Stimulated activated CD4-positive, alpha-beta T cell treated with anti-CD3 and anti-CD28 coated beads, Interleukin-4, amount 100 ng/mL, for 4 hours (primary cell): Measurements from ENCODE around the gene CMTM3.
"Not testable (repeated sequence)": the region's sequence is repeated elsewhere in the genome, so short reads cannot be mapped to it uniquely, and the experiment has no call there.

Experiments used
- DNase-seq, 2 experiments: peaks; one replicate each; pipeline ENCODE4 v3.0.0-alpha.2; 2020

The CMTM3 gene

GRCh38 chr16:66585481-66586239 lies 18.8 kb upstream of the CMTM3 start:
- DNase-seq, result no peak

GRCh38 chr16:66587881-66588600 lies 16.5 kb upstream of the CMTM3 start:
- DNase-seq, result no peak

DNA sequence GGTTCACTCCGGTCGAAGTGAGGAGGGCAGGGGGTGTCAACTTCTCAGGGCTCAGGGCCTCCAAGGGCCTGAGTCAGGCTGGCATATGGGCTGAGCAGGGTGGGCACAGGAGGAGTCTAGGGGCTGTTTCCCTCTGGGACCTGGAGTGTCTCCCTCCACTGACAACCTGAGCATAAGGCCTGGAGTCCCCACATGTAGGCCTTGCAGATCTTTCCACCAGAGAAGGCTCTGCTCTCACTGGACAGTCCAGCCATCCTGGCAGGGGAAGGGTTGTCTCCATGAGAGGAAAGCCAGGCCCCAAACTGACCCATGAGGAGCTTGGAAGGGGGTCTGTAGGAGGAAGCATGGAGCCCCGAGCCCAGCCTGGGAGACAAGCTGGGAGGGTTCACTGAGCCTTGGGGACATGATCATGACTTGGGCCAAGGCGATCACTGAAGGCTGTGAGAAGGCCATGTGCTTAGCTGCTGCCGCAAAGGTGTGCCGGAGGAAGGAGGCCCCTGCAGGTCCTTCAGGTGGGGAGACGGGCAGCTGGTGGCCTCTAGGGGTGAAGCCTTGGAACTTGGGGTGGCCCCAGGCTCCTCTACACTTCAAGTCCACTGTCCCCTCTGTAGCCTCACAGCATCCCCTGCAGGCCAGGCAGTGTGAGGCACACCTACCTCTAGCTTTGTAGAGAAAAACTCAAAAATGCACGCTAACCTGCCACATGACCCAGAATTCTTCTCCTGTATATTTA lies 15.4 kb upstream of the CMTM3 start:
- peak in 1 of 2 experiments; percentile 62 for DNase-seq

DNA sequence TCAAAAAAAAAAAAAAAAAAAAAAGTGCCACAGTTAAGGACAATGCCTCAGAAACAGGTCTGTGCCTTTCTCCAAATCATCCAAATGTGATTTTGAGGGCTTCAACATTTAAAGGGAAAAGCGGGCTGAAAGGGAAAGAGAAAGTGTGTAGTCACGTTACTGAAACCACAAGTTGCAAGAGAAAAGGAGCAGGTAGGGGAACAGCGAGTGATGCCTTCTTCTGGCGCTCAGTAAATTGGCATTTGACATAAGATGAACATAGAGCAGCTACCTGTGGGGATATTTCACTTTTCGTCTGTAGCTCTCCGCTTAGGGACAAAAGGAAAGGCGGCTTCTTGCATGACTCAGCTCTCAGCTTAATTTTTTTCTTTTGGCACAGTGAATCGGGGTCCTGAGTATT lies 14.2 kb upstream of the CMTM3 start:
- peak in 1 of 2 experiments; percentile 32 for DNase-seq

- no peak for DNase-seq
Observed at GRCh38 chr16:66591018-66591417, 13.5 kb upstream of the CMTM3 start.

DNA sequence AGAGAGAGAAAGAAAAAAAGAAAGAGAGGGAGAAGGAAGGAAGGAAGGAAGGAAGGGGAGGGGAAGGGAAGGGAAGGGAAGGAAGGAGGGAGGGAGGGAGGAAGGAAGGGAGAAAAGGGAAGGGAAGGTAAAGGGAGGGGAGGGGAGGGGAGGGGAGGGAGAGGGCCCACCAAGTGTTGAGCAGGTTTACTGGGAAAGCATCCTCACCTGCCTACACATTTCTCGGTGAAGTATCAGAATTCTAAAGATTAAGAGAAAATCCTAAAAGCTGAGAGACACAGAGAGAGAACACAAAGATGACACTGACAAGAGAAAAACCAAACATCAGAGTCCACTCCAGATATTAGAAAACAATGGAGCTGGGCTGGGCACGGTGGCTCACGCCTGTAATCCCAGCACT lies 12.3 kb upstream of the CMTM3 start:
- DNase-seq, result no peak

- DNase-seq, result no peak
Observed at GRCh38 chr16:66592814-66593213, 11.7 kb upstream of the CMTM3 start.

- no peak for DNase-seq
Observed at GRCh38 chr16:66594739-66595138, 9.8 kb upstream of the CMTM3 start.

- not testable (repeated sequence) for DNase-seq
Observed at GRCh38 chr16:66596559-66596958, 7.9 kb upstream of the CMTM3 start.

DNA sequence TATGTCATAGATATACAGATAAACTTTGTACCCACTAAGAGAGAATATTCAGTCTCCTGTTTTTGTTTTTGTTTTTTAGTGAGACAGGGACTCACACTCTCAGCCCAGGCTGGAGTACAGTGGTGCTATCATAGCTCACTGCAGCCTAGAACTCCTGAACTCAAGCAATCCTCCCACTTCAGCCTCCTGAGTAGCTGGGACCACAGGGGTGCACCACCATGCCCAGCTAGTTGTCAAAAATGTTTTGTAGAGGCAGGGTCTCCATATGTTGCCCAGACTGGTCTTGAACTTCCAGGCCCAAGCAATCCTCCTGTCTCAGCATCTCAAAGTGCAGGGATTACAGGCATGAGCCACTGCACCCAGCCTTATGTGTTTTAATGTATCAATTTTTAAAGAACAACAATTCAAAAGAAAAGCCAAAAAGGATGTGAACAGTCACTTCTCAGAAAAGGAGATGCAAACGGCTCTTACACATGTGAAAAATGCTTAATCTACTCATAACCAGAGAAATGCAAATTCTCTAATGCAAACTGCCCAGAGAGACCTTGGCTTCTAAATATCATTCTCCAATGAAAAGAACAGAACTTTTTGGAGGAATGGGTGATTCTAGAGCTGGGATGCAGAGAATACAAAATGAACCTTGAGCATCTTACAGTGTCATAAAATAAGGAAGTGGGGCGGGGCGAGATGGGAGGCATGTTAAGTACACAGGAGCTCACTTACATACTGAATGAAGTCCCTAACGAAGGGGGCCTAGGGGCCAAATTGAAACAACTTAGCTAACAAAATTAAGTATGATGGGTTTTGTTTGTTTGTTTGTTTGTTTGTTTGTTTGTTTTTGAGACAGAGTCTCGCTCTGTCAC lies 7.3 kb upstream of the CMTM3 start:
- no peak for DNase-seq

DNA sequence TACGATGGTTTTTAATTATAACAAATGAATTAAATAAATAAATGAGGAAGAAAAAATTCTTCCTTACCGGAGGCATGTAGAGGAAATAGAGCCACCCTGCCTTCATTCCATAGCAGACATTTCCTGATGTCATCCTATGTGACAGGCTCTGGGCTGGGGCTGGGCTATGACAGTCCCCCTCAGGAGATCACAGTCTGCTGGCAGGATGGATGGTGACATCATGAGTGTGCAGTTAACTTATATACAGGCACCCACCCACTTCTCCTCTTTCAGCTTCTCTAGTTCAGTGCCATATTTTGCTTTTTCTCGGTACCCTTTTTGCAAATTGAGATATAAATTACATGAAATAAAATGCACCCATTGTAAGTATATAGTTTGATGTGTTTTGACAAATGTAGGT lies 6.4 kb upstream of the CMTM3 start:
- no peak for DNase-seq

DNA sequence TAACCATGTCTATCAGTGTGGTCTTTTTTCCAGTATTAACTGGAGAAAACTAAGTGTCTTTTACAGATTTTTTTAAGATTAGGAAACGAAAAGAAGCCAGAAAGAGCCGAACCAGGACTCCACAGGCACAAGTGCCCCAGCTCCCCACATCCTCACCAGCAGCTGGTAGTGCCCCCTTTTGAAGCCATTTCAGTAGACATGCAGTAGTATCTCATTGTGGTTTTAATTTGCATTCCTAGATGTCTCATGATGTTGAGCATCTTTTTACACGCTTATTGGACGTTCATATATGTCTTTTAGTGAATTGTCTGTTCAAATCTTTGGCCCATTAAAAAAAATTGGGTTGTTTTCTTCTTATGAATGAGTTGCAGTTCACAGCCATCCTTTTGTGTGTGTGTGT lies 4.8 kb upstream of the CMTM3 start:
- DNase-seq, result no peak

- no peak for DNase-seq
Observed at GRCh38 chr16:66600477-66600876, 4.0 kb upstream of the CMTM3 start.

DNA sequence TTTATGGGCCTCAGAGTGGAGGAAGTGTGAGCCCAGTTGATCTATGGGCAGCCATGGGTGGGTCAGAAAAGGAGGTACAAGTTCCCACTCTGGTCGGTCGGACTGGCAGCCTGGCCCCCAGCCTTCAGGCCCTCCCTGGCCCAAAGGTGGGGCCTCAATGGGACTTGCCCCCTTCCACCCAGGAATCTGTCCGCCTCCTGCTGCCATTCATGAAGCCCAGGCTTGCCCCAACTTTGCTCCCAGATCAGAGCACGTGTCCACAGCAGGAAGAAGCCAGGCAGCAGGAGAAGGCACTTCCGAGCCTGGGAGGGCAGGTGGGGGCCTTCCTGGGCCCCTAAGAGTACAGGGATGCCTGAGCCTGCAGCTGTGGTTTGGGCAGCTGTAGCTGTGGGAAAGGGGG lies 3.0 kb upstream of the CMTM3 start:
- DNase-seq, result no peak

- DNase-seq, result peak; percentile 52 to 71
Observed at GRCh38 chr16:66603537-66604375, 748 bp upstream of the CMTM3 start.

- DNase-seq, result peak; percentile 41 to 44
Observed at GRCh38 chr16:66605177-66605978, 874 bp downstream of the CMTM3 start.

DNA sequence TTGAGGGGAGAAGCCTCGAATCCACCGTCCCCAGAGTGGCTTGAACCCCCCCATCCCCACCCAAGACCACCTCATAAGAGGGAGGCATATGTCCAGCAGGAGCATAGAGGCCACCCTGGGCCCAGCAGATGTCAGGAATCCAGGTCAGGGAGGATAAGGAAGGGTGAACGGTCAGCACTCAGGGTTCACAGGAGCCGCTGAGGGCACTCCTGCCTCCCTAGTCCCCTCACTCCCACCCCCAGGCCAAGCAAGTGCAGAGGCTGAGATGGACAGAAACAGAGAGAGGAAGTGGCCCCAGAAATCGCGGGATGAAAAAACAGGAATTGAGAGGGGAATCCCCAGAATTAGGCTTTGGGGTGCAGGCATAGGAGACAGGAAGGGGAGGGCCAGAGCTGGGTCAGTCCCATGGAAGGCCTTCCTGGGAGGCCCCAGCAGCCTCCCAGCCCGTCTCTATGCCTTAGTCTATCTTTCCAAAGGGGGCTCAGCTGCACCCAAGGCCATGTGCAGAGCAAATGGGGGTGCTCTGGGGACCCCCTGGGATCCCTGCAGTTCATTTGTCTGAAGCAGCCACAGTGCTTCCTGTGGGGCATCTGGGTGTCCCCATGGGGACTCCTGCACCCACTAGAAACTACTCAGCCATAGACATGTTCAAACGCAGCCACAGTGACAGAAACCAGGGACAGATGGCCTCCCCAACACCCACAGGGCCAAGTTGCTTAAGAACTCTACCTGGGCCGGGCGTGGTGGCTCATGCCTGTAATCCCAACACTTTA lies 1.7 kb downstream of the CMTM3 start:
- no peak for DNase-seq

- peak; percentile 78 to 87 for DNase-seq
Observed at GRCh38 chr16:66608241-66609138, 4.0 kb downstream of the CMTM3 start.

DNA sequence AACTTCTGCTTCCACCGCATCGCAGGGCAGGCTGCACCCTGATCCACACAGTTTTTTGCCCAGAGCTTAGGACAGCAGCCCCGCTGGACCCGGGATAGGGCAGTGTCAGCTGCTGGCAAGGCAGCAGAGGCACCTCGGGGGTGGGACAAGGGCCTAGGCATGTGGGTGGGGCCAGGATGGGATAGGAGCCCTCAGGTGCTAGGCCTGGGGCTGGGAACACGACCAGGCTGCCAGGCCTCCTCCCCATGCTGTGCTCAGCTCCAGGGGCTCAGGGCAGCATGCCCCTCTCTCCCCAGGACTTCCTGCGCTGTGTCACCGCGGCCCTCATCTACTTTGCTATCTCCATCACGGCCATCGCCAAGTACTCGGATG lies 4.6 kb downstream of the CMTM3 start:
- DNase-seq, result no peak
